Left ventricle myocardium inferior (tissue), 1 donor: Measurements from ENCODE around the gene SMIM23. TPM values are rescaled to one million over a fixed set of nuclear protein-coding genes. Genes with fewer than 3 reads are reported as not detected.

Experiments used
- DNase-seq: peaks from one replicate; pipeline ENCODE4 v3.0.0-alpha.2; 2020
- H3K27ac ChIP-seq: fragments of 200-600 bp; replicated peaks from 2 replicates; pipeline ENCODE4 v1.8.0; 2021
- H3K27me3 ChIP-seq: fragments of 200-600 bp; 2 replicates; pipeline ENCODE4 v1.8.0; 2021; ENCODE audit warnings: low read depth
- H3K36me3 ChIP-seq: fragments of 200-600 bp; 2 replicates; pipeline ENCODE4 v1.8.0; 2021
- H3K4me1 ChIP-seq: fragments of 200-600 bp; 2 replicates; pipeline ENCODE4 v1.8.0; 2021
- H3K4me3 ChIP-seq: fragments of 200-600 bp; 2 replicates; pipeline ENCODE4 v1.8.0; 2021; ENCODE audit warnings: mild to moderate bottlenecking, moderate library complexity
- H3K9me3 ChIP-seq: fragments of 200-600 bp; replicated peaks from 2 replicates; pipeline ENCODE4 v1.8.0; 2021
- CTCF ChIP-seq: fragments of 200-600 bp; IDR thresholded peaks from 2 replicates; pipeline ENCODE4 v1.8.0; 2021; ENCODE audit warnings: antibody characterized with exemption, mild to moderate bottlenecking, borderline replicate concordance
- intact Hi-C: fragments of 100-400 bp; cut with micrococcal nuclease; formaldehyde crosslinking; loops from one replicate; pipeline ENCODE4 v1.11.0; 2022
- total RNA-seq: library from RNA; stranded (reverse); fragmentation: NEBNext Ultra II Directional; extraction: Animal tissue kit (Norgen Biotek cat#: 25700); gene quantifications from one replicate; pipeline ENCODE4 v1.2.1, GENCODE V29; 2021
- donor health status: DM: no; HTN: yes; CAD: no; lungs with severe emphysema.

The SMIM23 gene
- total RNA-seq, 1 donor from 2014 or later = not detected

- H3K27ac ChIP-seq = no peak overlapping the region
- no peak for TF ChIP-seq CTCF
- no peak for DNase-seq
- no peaks in the 10 kb centered on the region for H3K36me3 ChIP-seq
- H3K27me3 ChIP-seq = no peaks in the 10 kb centered on the region
- H3K4me3 ChIP-seq = no peak overlapping the region
- H3K9me3 ChIP-seq = peaks cover 21% of the 10 kb centered on the region
- intact Hi-C loops = no loop called here
- H3K4me1 ChIP-seq = no peaks in the 10 kb centered on the region
Measured at GRCh38 chr5:171835066-171835465, 49.4 kb downstream of the SMIM23 start.

GRCh38 chr5:171837522-171837921 lies 51.9 kb downstream of the SMIM23 start:
- Histone ChIP-seq H3K4me3 (no peak overlapping the region), H3K27ac (no peak overlapping the region), H3K27me3 (no peaks in the 10 kb centered on the region), H3K4me1 (peaks cover 9% of the 10 kb centered on the region), H3K9me3 (peaks cover 14% of the 10 kb centered on the region), H3K36me3 (no peaks in the 10 kb centered on the region)
- TF ChIP-seq CTCF = no peak
- intact Hi-C loops = no loop called here
- no peak for DNase-seq

- no peak for TF ChIP-seq CTCF
- H3K36me3 ChIP-seq = no peaks in the 10 kb centered on the region
- H3K27ac ChIP-seq = no peak overlapping the region
- peaks cover 14% of the 10 kb centered on the region for H3K4me1 ChIP-seq
- H3K4me3 ChIP-seq = no peak overlapping the region
- H3K9me3 ChIP-seq = peaks cover 11% of the 10 kb centered on the region
- no peaks in the 10 kb centered on the region for H3K27me3 ChIP-seq
- DNase-seq = no peak
- intact Hi-C loops = no loop called here
Measured at GRCh38 chr5:171838066-171838465, 52.4 kb downstream of the SMIM23 start.

GRCh38 chr5:171839112-171839511 lies 53.5 kb downstream of the SMIM23 start:
- intact Hi-C loops = no loop called here

GRCh38 chr5:171840066-171840465 lies 54.4 kb downstream of the SMIM23 start:
- no peaks in the 10 kb centered on the region for H3K36me3 ChIP-seq
- H3K27me3 ChIP-seq = no peaks in the 10 kb centered on the region
- no peaks in the 10 kb centered on the region for H3K9me3 ChIP-seq
- no peak for DNase-seq
- intact Hi-C loops = no loop called here
- no peak overlapping the region for H3K4me3 ChIP-seq
- no peak for TF ChIP-seq CTCF
- H3K27ac ChIP-seq = no peak overlapping the region
- H3K4me1 ChIP-seq = peaks cover 27% of the 10 kb centered on the region

More at GRCh38 chr5:171839112-171839511, 53.5 kb downstream of the SMIM23 start:
- Histone ChIP-seq H3K36me3 (no peaks in the 10 kb centered on the region), H3K4me3 (no peak overlapping the region), H3K27ac (no peak overlapping the region), H3K27me3 (no peaks in the 10 kb centered on the region), H3K4me1 (peaks cover 23% of the 10 kb centered on the region), H3K9me3 (peaks cover under 1% of the 10 kb centered on the region)
- DNase-seq = no peak
- no peak for TF ChIP-seq CTCF

Other genes starting within 250 kb of the SMIM23 start
- 69.0 TPM for gene FBXW11, start 220.8 kb downstream of the SMIM23 start, total RNA-seq